Heart left ventricle (tissue), 13 donors: Measurements from ENCODE around the gene MEGF11.

Source experiments
- CTCF ChIP-seq, 12 donors: fragments of 200-600 bp; sonication (generic) in 4 of 12; IDR thresholded peaks; one replicate each; pipeline versions ENCODE4 v1.5.0 to v1.8.0; 2018 to 2022; ENCODE audit warnings: antibody characterized with exemption in 12 of 12, mild to moderate bottlenecking in 5 of 12
- POLR2A ChIP-seq, 2 donors: fragments of 450-650 bp; IDR thresholded peaks; one replicate each; pipeline ENCODE4 v1.6.1; 2017; ENCODE audit warnings: antibody characterized with exemption in 2 of 2, mild to moderate bottlenecking in 2 of 2, moderate library complexity in 2 of 2
- donor health status: ischemic (EF 13 %, LVEDD 7.1; RV severe dilation, severe dysfunction).
- donor health status: DM: no; HTN: yes; CAD: no.
- donor health status: DM: no; HTN: no; CAD: no.
- donor health status: ischemic (EF 25% LVEDD 6.9; RV normal size, moderate dysfunction).
- donor health status: ischemic (EF 25% LVEDD 5.7; RV mildly dilated, moderate dysfunction).
- donor health status: ischemic (EF 35%, LVEDD 5.7; RV mildly dilated, moderate dysfunction).
- donor health status: nonischemic (EF 11% LVEDD 7.7; RV severe dilation, severe dysfunction).
- donor health status: DM: yes; HTN: yes; CAD: no.
- donor health status: PGD.
- donor health status: ischemic (EF 29% LVEDD 5.4; RV normal size, mild dysfunction).
- donor health status: nonischemic (EF 23%, LVEDD 6.1; RV moderate dilation, normal function).

- TF ChIP-seq CTCF (IDR thresholded peaks at IDR 0.05) = no peak
- no peak for TF ChIP-seq POLR2A (IDR thresholded peaks at IDR 0.05)
Observed at GRCh38 chr15:66014635-66015182, 238.8 kb downstream of the MEGF11 start.
